Mucosa of stomach (tissue), 1 donor: ENCODE results near the gene SOX18.

Source experiments
- H3K27me3 ChIP-seq: one replicate; pipeline ENCODE4 v1.7.0; 2013; ENCODE audit warnings: mild to moderate bottlenecking, low read length; ENCODE audit not compliant: control insufficient read depth, insufficient read depth
- H3K36me3 ChIP-seq: one replicate; pipeline ENCODE4 v1.7.0; 2013; ENCODE audit warnings: low read length; ENCODE audit not compliant: control insufficient read depth, insufficient read depth
- H3K4me1 ChIP-seq: one replicate; pipeline ENCODE4 v1.7.0; 2013; ENCODE audit warnings: mild to moderate bottlenecking, low read length; ENCODE audit not compliant: control insufficient read depth, insufficient read depth
- H3K4me3 ChIP-seq: one replicate; pipeline ENCODE4 v1.7.0; 2013; ENCODE audit warnings: low read length
- H3K9ac ChIP-seq: one replicate; pipeline ENCODE4 v1.7.0; 2013; ENCODE audit warnings: mild to moderate bottlenecking, low read length, moderate library complexity
- H3K9me3 ChIP-seq: one replicate; pipeline ENCODE4 v1.7.0; 2013; ENCODE audit warnings: mild to moderate bottlenecking, low read length, moderate library complexity; ENCODE audit not compliant: control insufficient read depth
- donor health status: Pancreatic carcinoma.

The SOX18 gene

GRCh38 chr20:64035933-64036345 is 13.5 kb downstream of the SOX18 start, which contains the start of gene C20orf204:
Gene C20orf204 (plus strand): TSS chr20:64036182. CDS start chr20:64036324, 142 bp downstream.
- no peaks in the 10 kb centered on the region for H3K36me3 ChIP-seq
- peaks cover 17% of the 10 kb centered on the region for H3K4me1 ChIP-seq
- no peaks in the 10 kb centered on the region for H3K9me3 ChIP-seq
- no peak within 1 kb of the TSS for H3K4me3 ChIP-seq
- peaks cover 46% of the 10 kb centered on the region for H3K27me3 ChIP-seq
- H3K9ac ChIP-seq = no peak within 1 kb of the TSS

GRCh38 chr20:64035066-64035932 is 14.1 kb downstream of the SOX18 start:
- Histone ChIP-seq H3K4me3 (no peak overlapping the region), H3K9me3 (no peaks in the 10 kb centered on the region), H3K4me1 (peaks cover 24% of the 10 kb centered on the region), H3K27me3 (peaks cover 39% of the 10 kb centered on the region), H3K36me3 (no peaks in the 10 kb centered on the region), H3K9ac (no peak overlapping the region)

GRCh38 chr20:64033981-64034493 is 15.4 kb downstream of the SOX18 start:
- Histone ChIP-seq H3K4me3 (no peak overlapping the region), H3K27me3 (peaks cover 27% of the 10 kb centered on the region), H3K9me3 (no peaks in the 10 kb centered on the region), H3K9ac (no peak overlapping the region), H3K36me3 (peaks cover 6% of the 10 kb centered on the region), H3K4me1 (peaks cover 21% of the 10 kb centered on the region)

- peaks cover 26% of the 10 kb centered on the region for H3K27me3 ChIP-seq
- peaks cover 9% of the 10 kb centered on the region for H3K36me3 ChIP-seq
- H3K9me3 ChIP-seq = no peaks in the 10 kb centered on the region
- H3K4me3 ChIP-seq = no peak overlapping the region
- peaks cover 16% of the 10 kb centered on the region for H3K4me1 ChIP-seq
- H3K9ac ChIP-seq = no peak overlapping the region
Observed at GRCh38 chr20:64032706-64033624, 16.5 kb downstream of the SOX18 start.

GRCh38 chr20:64031822-64032314 is 17.6 kb downstream of the SOX18 start:
- peaks cover 11% of the 10 kb centered on the region for H3K4me1 ChIP-seq
- no peaks in the 10 kb centered on the region for H3K9me3 ChIP-seq
- H3K9ac ChIP-seq = no peak overlapping the region
- H3K36me3 ChIP-seq = peaks cover 16% of the 10 kb centered on the region
- H3K4me3 ChIP-seq = no peak overlapping the region
- H3K27me3 ChIP-seq = peaks cover 15% of the 10 kb centered on the region

- Histone ChIP-seq H3K9ac (no peak overlapping the region), H3K4me3 (no peak overlapping the region), H3K36me3 (peaks cover 21% of the 10 kb centered on the region), H3K4me1 (peaks cover 11% of the 10 kb centered on the region), H3K9me3 (no peaks in the 10 kb centered on the region), H3K27me3 (peaks cover 2% of the 10 kb centered on the region)
Observed at GRCh38 chr20:64030371-64031134, 18.9 kb downstream of the SOX18 start.

GRCh38 chr20:64029293-64030117 is 19.9 kb downstream of the SOX18 start:
- peaks cover 11% of the 10 kb centered on the region for H3K4me1 ChIP-seq
- H3K9me3 ChIP-seq = no peaks in the 10 kb centered on the region
- H3K27me3 ChIP-seq = no peaks in the 10 kb centered on the region
- no peak overlapping the region for H3K4me3 ChIP-seq
- no peak overlapping the region for H3K9ac ChIP-seq
- H3K36me3 ChIP-seq = peaks cover 21% of the 10 kb centered on the region

GRCh38 chr20:64027981-64028685 is 21.3 kb downstream of the SOX18 start:
- Histone ChIP-seq H3K4me3 (no peak overlapping the region), H3K9ac (no peak overlapping the region), H3K36me3 (peaks cover 21% of the 10 kb centered on the region), H3K9me3 (no peaks in the 10 kb centered on the region), H3K27me3 (no peaks in the 10 kb centered on the region), H3K4me1 (peaks cover 11% of the 10 kb centered on the region)

- Histone ChIP-seq H3K27me3 (no peaks in the 10 kb centered on the region), H3K4me1 (peaks cover 10% of the 10 kb centered on the region), H3K4me3 (no peak overlapping the region), H3K36me3 (peaks cover 27% of the 10 kb centered on the region), H3K9me3 (no peaks in the 10 kb centered on the region), H3K9ac (no peak overlapping the region)
Observed at GRCh38 chr20:64025826-64026412, 23.5 kb downstream of the SOX18 start.
